H4 (cell line): Measurements from ENCODE around the gene UTRN. TPM values are rescaled to one million over a fixed set of nuclear protein-coding genes. Genes with fewer than 3 reads are reported as not detected.

Experiments used
- DNase-seq: peaks from one replicate; pipeline ENCODE4 v3.0.0-alpha.2; 2015; ENCODE audit warnings: low spot score
- total RNA-seq: library from RNA; depleted of rRNA; stranded (reverse); fragments of >200 nt; shearing (Covaris generic); gene quantifications from 2 replicates; pipeline ENCODE4 v1.2.3, GENCODE V29; 2014; rRNA removed

UTRN gene
- total RNA-seq = 15.8 and 24.0 TPM in 2 replicates

GRCh38 chr6:144284783-144285547, at the start of gene UTRN:
TSS of gene UTRN (plus strand) at chr6:144285335. CDS start at chr6:144291829, 6,494 bp downstream.
- peak; percentile 48 for DNase-seq

- no peak for DNase-seq
Measured at GRCh38 chr6:144244688-144245087, 40.4 kb upstream of the UTRN start.

GRCh38 chr6:144246988-144247387, 38.1 kb upstream of the UTRN start:
- DNase-seq = no peak

- no peak for DNase-seq
Measured at GRCh38 chr6:144248003-144248402, 37.1 kb upstream of the UTRN start.

GRCh38 chr6:144248476-144249301, 36.4 kb upstream of the UTRN start:
- peak; percentile 5 for DNase-seq

GRCh38 chr6:144250276-144250675, 34.9 kb upstream of the UTRN start:
- DNase-seq = no peak

- no peak for DNase-seq
Measured at GRCh38 chr6:144252259-144252658, 32.9 kb upstream of the UTRN start.

GRCh38 chr6:144259986-144260385, 25.1 kb upstream of the UTRN start:
- no peak for DNase-seq

GRCh38 chr6:144262470-144263369, 22.4 kb upstream of the UTRN start:
- DNase-seq = no peak

GRCh38 chr6:144263786-144264185, 21.3 kb upstream of the UTRN start:
- DNase-seq = no peak

GRCh38 chr6:144264270-144265060, 20.7 kb upstream of the UTRN start:
- peak; percentile 77 for DNase-seq

- DNase-seq = no peak
Measured at GRCh38 chr6:144265061-144265357, 20.1 kb upstream of the UTRN start.

GRCh38 chr6:144265390-144265789, 19.7 kb upstream of the UTRN start:
- DNase-seq = peak; percentile 34

- DNase-seq = peak; percentile 36
Measured at GRCh38 chr6:144266091-144266649, 19.0 kb upstream of the UTRN start.

GRCh38 chr6:144268794-144269349, 16.3 kb upstream of the UTRN start:
- no peak for DNase-seq

GRCh38 chr6:144277174-144277573, 8.0 kb upstream of the UTRN start:
- no peak for DNase-seq

- no peak for DNase-seq
Measured at GRCh38 chr6:144277605-144278227, 7.4 kb upstream of the UTRN start.

GRCh38 chr6:144278659-144279314, 6.3 kb upstream of the UTRN start:
- no peak for DNase-seq

- no peak for DNase-seq
Measured at GRCh38 chr6:144279484-144280150, 5.5 kb upstream of the UTRN start.
